ENCODE data around the gene PPP1R9B.

Gene PPP1R9B

GRCh38 chr17:50187394-50187725 is 36.9 kb upstream of the PPP1R9B start:
- no peaks in the 10 kb centered on the region for H3K36me3 ChIP-seq (ENCODE audit: control insufficient read depth, insufficient read depth, low read length)
- no peaks in the 10 kb centered on the region for H3K9me3 ChIP-seq (ENCODE audit: control insufficient read depth, low read length)
- no peaks in the 10 kb centered on the region for H3K27me3 ChIP-seq (ENCODE audit: control insufficient read depth, insufficient read depth, low read length, poor library complexity, severe bottlenecking)
- 87 to 89% methylated on average over 4 of the region's 4 CpGs for WGBS, 2 experiments
- no peak overlapping the region for H3K27ac ChIP-seq (ENCODE audit: insufficient read depth, low read depth, low read length, poor library complexity, severe bottlenecking)
- H3K4me3 ChIP-seq (ENCODE audit: insufficient read depth, low read depth, low read length): no peak overlapping the region
- peaks cover 20% of the 10 kb centered on the region for H3K4me1 ChIP-seq (ENCODE audit: control insufficient read depth, insufficient read depth, low read length)

GRCh38 chr17:50186661-50187393 is 36.4 kb upstream of the PPP1R9B start:
- no peak overlapping the region for H3K4me3 ChIP-seq (ENCODE audit: insufficient read depth, low read depth, low read length)
- no peaks in the 10 kb centered on the region for H3K9me3 ChIP-seq (ENCODE audit: control insufficient read depth, low read length)
- WGBS, 2 experiments: 95% methylated on average over 24 of the region's 24 CpGs
- H3K27ac ChIP-seq (ENCODE audit: insufficient read depth, low read depth, low read length, poor library complexity, severe bottlenecking): no peak overlapping the region
- H3K4me1 ChIP-seq (ENCODE audit: control insufficient read depth, insufficient read depth, low read length): peaks cover 20% of the 10 kb centered on the region
- H3K27me3 ChIP-seq (ENCODE audit: control insufficient read depth, insufficient read depth, low read length, poor library complexity, severe bottlenecking): no peaks in the 10 kb centered on the region
- H3K36me3 ChIP-seq (ENCODE audit: control insufficient read depth, insufficient read depth, low read length): no peaks in the 10 kb centered on the region

- Histone ChIP-seq H3K27ac (ENCODE audit: insufficient read depth, low read depth, low read length, poor library complexity, severe bottlenecking) (no peak overlapping the region), H3K9me3 (ENCODE audit: control insufficient read depth, low read length) (no peaks in the 10 kb centered on the region), H3K36me3 (ENCODE audit: control insufficient read depth, insufficient read depth, low read length) (no peaks in the 10 kb centered on the region)
Observed at GRCh38 chr17:50185631-50186471, 35.4 kb upstream of the PPP1R9B start.

GRCh38 chr17:50184611-50185398 is 34.3 kb upstream of the PPP1R9B start:
- Histone ChIP-seq H3K27ac (ENCODE audit: insufficient read depth, low read depth, low read length, poor library complexity, severe bottlenecking) (no peak overlapping the region), H3K36me3 (ENCODE audit: control insufficient read depth, insufficient read depth, low read length) (no peaks in the 10 kb centered on the region), H3K4me1 (ENCODE audit: control insufficient read depth, insufficient read depth, low read length) (peaks cover 20% of the 10 kb centered on the region), H3K4me3 (ENCODE audit: insufficient read depth, low read depth, low read length) (no peak overlapping the region), H3K27me3 (ENCODE audit: control insufficient read depth, insufficient read depth, low read length, poor library complexity, severe bottlenecking) (no peaks in the 10 kb centered on the region), H3K9me3 (ENCODE audit: control insufficient read depth, low read length) (no peaks in the 10 kb centered on the region)
- WGBS, 2 experiments: 67 to 71% methylated on average over 18 to 19 of the region's 19 CpGs

More at GRCh38 chr17:50185631-50186471, 35.4 kb upstream of the PPP1R9B start:
- Histone ChIP-seq H3K4me1 (ENCODE audit: control insufficient read depth, insufficient read depth, low read length) (peaks cover 20% of the 10 kb centered on the region), H3K4me3 (ENCODE audit: insufficient read depth, low read depth, low read length) (no peak overlapping the region), H3K27me3 (ENCODE audit: control insufficient read depth, insufficient read depth, low read length, poor library complexity, severe bottlenecking) (no peaks in the 10 kb centered on the region)
- 92% methylated on average over 31 of the region's 31 CpGs for WGBS, 2 experiments

GRCh38 chr17:50184064-50184463 is 33.6 kb upstream of the PPP1R9B start:
- H3K27ac ChIP-seq (ENCODE audit: insufficient read depth, low read depth, low read length, poor library complexity, severe bottlenecking): no peak overlapping the region
- 9 to 24% methylated on average over 5 of the region's 8 CpGs for WGBS, 2 experiments

GRCh38 chr17:50183421-50183994 is 33.0 kb upstream of the PPP1R9B start:
- H3K27me3 ChIP-seq (ENCODE audit: control insufficient read depth, insufficient read depth, low read length, poor library complexity, severe bottlenecking): no peaks in the 10 kb centered on the region
- peaks cover 23% of the 10 kb centered on the region for H3K4me1 ChIP-seq (ENCODE audit: control insufficient read depth, insufficient read depth, low read length)
- 73 to 77% methylated on average over 11 to 12 of the region's 12 CpGs for WGBS, 2 experiments
- no peaks in the 10 kb centered on the region for H3K9me3 ChIP-seq (ENCODE audit: control insufficient read depth, low read length)
- H3K4me3 ChIP-seq (ENCODE audit: insufficient read depth, low read depth, low read length): no peak overlapping the region
- no peaks in the 10 kb centered on the region for H3K36me3 ChIP-seq (ENCODE audit: control insufficient read depth, insufficient read depth, low read length)
- H3K27ac ChIP-seq (ENCODE audit: insufficient read depth, low read depth, low read length, poor library complexity, severe bottlenecking): no peak overlapping the region

More at GRCh38 chr17:50184064-50184463, 33.6 kb upstream of the PPP1R9B start:
- peaks cover 20% of the 10 kb centered on the region for H3K4me1 ChIP-seq (ENCODE audit: control insufficient read depth, insufficient read depth, low read length)
- H3K36me3 ChIP-seq (ENCODE audit: control insufficient read depth, insufficient read depth, low read length): no peaks in the 10 kb centered on the region
- no peak overlapping the region for H3K4me3 ChIP-seq (ENCODE audit: insufficient read depth, low read depth, low read length)
- no peaks in the 10 kb centered on the region for H3K27me3 ChIP-seq (ENCODE audit: control insufficient read depth, insufficient read depth, low read length, poor library complexity, severe bottlenecking)
- no peaks in the 10 kb centered on the region for H3K9me3 ChIP-seq (ENCODE audit: control insufficient read depth, low read length)

GRCh38 chr17:50182783-50183420 is 32.4 kb upstream of the PPP1R9B start:
- Histone ChIP-seq H3K4me1 (ENCODE audit: control insufficient read depth, insufficient read depth, low read length) (peaks cover 29% of the 10 kb centered on the region), H3K27me3 (ENCODE audit: control insufficient read depth, insufficient read depth, low read length, poor library complexity, severe bottlenecking) (no peaks in the 10 kb centered on the region), H3K9me3 (ENCODE audit: control insufficient read depth, low read length) (no peaks in the 10 kb centered on the region), H3K36me3 (ENCODE audit: control insufficient read depth, insufficient read depth, low read length) (no peaks in the 10 kb centered on the region), H3K4me3 (ENCODE audit: insufficient read depth, low read depth, low read length) (no peak overlapping the region), H3K27ac (ENCODE audit: insufficient read depth, low read depth, low read length, poor library complexity, severe bottlenecking) (no peak overlapping the region)
- 89 to 90% methylated on average over 18 of the region's 18 CpGs for WGBS, 2 experiments

GRCh38 chr17:50181591-50182560 is 31.4 kb upstream of the PPP1R9B start:
- no peak overlapping the region for H3K4me3 ChIP-seq (ENCODE audit: insufficient read depth, low read depth, low read length)
- no peaks in the 10 kb centered on the region for H3K9me3 ChIP-seq (ENCODE audit: control insufficient read depth, low read length)
- H3K27ac ChIP-seq (ENCODE audit: insufficient read depth, low read depth, low read length, poor library complexity, severe bottlenecking): no peak overlapping the region
- 89 to 94% methylated on average over 12 of the region's 12 CpGs for WGBS, 2 experiments
- peaks cover 37% of the 10 kb centered on the region for H3K4me1 ChIP-seq (ENCODE audit: control insufficient read depth, insufficient read depth, low read length)
- no peaks in the 10 kb centered on the region for H3K27me3 ChIP-seq (ENCODE audit: control insufficient read depth, insufficient read depth, low read length, poor library complexity, severe bottlenecking)
- H3K36me3 ChIP-seq (ENCODE audit: control insufficient read depth, insufficient read depth, low read length): no peaks in the 10 kb centered on the region

- Histone ChIP-seq H3K4me1 (ENCODE audit: control insufficient read depth, insufficient read depth, low read length) (peaks cover 37% of the 10 kb centered on the region), H3K27ac (ENCODE audit: insufficient read depth, low read depth, low read length, poor library complexity, severe bottlenecking) (no peak overlapping the region)
- WGBS, 2 experiments: 94% methylated on average over 13 of the region's 13 CpGs
Observed at GRCh38 chr17:50181144-50181543, 30.7 kb upstream of the PPP1R9B start.

More at GRCh38 chr17:50181144-50181543, 30.7 kb upstream of the PPP1R9B start:
- H3K36me3 ChIP-seq (ENCODE audit: control insufficient read depth, insufficient read depth, low read length): no peaks in the 10 kb centered on the region
- H3K4me3 ChIP-seq (ENCODE audit: insufficient read depth, low read depth, low read length): no peak overlapping the region
- H3K9me3 ChIP-seq (ENCODE audit: control insufficient read depth, low read length): no peaks in the 10 kb centered on the region
- no peaks in the 10 kb centered on the region for H3K27me3 ChIP-seq (ENCODE audit: control insufficient read depth, insufficient read depth, low read length, poor library complexity, severe bottlenecking)

Data from ectodermal cell (in vitro differentiated cells).